KBM-7 (cell line): Measurements from ENCODE around the gene APBB1.

Source experiments
- DNase-seq: peaks from one replicate; pipeline ENCODE4 v3.0.0-alpha.2; 2015
- in situ Hi-C: fragments of 300-500 bp; cut with MboI; formaldehyde crosslinking; loops from 2 replicates; pipeline ENCODE4 v1.14.3; 2020; ENCODE audit warnings: low sequenced_read_pairs, low pct_unique_long_range_greater_than_20kb, mixed read lengths

The APBB1 gene

GRCh38 chr11:6419009-6419631, at the start of gene APBB1:
Gene APBB1, minus strand, starts transcription at chr11:6419094. Its CDS starts 7,747 bp downstream, at chr11:6411347.
- DNase-seq, result peak; percentile 60
- in situ Hi-C loops, result no loop called here

GRCh38 chr11:6459099-6459450, 40.2 kb upstream of the APBB1 start:
- no peak for DNase-seq
- in situ Hi-C loops, result no loop called here

- in situ Hi-C loops, result no loop called here
- no peak for DNase-seq
These were observed 39.6 kb upstream of the APBB1 start for GRCh38 chr11:6458352-6459098.

GRCh38 chr11:6457581-6458320, 38.9 kb upstream of the APBB1 start:
- no peak for DNase-seq
- in situ Hi-C loops, result no loop called here

- in situ Hi-C loops, result no loop called here
- DNase-seq, result no peak
These were observed 37.6 kb upstream of the APBB1 start for GRCh38 chr11:6456361-6457073.

- in situ Hi-C loops, result no loop called here
- no peak for DNase-seq
These were observed 36.2 kb upstream of the APBB1 start for GRCh38 chr11:6455070-6455469.

GRCh38 chr11:6453152-6453551, 34.3 kb upstream of the APBB1 start:
- no peak for DNase-seq
- in situ Hi-C loops, result no loop called here

- DNase-seq, result no peak
- in situ Hi-C loops, result no loop called here
These were observed 33.3 kb upstream of the APBB1 start for GRCh38 chr11:6452219-6452618.

- DNase-seq, result no peak
- in situ Hi-C loops, result no loop called here
These were observed 29.7 kb upstream of the APBB1 start for GRCh38 chr11:6448574-6448973.

- in situ Hi-C loops, result no loop called here
- DNase-seq, result peak; percentile 72
These were observed 24.5 kb upstream of the APBB1 start for GRCh38 chr11:6443269-6444003.

GRCh38 chr11:6442441-6442840, 23.5 kb upstream of the APBB1 start:
- in situ Hi-C loops, result no loop called here
- no peak for DNase-seq

- in situ Hi-C loops, result no loop called here
- DNase-seq, result no peak
These were observed 22.0 kb upstream of the APBB1 start, which contains the start of gene HPX for GRCh38 chr11:6440906-6441358. Gene HPX, minus strand, starts transcription at chr11:6440987. Its CDS starts 24 bp downstream, at chr11:6440963.

- in situ Hi-C loops, result no loop called here
- DNase-seq, result peak; percentile 88
These were observed 20.2 kb upstream of the APBB1 start for GRCh38 chr11:6438979-6439571.

GRCh38 chr11:6437993-6438392, 19.1 kb upstream of the APBB1 start:
- in situ Hi-C loops, result no loop called here
- DNase-seq, result peak; percentile 58

GRCh38 chr11:6437423-6437822, 18.5 kb upstream of the APBB1 start:
- in situ Hi-C loops, result no loop called here
- DNase-seq, result no peak

GRCh38 chr11:6433998-6434660, 15.2 kb upstream of the APBB1 start:
- in situ Hi-C loops, result no loop called here
- DNase-seq, result no peak

GRCh38 chr11:6431861-6432260, 13.0 kb upstream of the APBB1 start:
- no peak for DNase-seq
- in situ Hi-C loops, result no loop called here

- no peak for DNase-seq
- in situ Hi-C loops, result no loop called here
These were observed 8.6 kb upstream of the APBB1 start for GRCh38 chr11:6427516-6427915.
